Activated gamma-delta T cell treated with Interleukin-2 at 50 U/mL for 16 hours (primary cell): ENCODE results near the gene LHX8.
"Not testable (repeated sequence)": the region's sequence is repeated elsewhere in the genome, so short reads cannot be mapped to it uniquely, and the experiment has no call there.

Experiments used
- DNase-seq: peaks from one replicate; pipeline ENCODE4 v3.0.0-alpha.2; 2020

Gene LHX8

DNA sequence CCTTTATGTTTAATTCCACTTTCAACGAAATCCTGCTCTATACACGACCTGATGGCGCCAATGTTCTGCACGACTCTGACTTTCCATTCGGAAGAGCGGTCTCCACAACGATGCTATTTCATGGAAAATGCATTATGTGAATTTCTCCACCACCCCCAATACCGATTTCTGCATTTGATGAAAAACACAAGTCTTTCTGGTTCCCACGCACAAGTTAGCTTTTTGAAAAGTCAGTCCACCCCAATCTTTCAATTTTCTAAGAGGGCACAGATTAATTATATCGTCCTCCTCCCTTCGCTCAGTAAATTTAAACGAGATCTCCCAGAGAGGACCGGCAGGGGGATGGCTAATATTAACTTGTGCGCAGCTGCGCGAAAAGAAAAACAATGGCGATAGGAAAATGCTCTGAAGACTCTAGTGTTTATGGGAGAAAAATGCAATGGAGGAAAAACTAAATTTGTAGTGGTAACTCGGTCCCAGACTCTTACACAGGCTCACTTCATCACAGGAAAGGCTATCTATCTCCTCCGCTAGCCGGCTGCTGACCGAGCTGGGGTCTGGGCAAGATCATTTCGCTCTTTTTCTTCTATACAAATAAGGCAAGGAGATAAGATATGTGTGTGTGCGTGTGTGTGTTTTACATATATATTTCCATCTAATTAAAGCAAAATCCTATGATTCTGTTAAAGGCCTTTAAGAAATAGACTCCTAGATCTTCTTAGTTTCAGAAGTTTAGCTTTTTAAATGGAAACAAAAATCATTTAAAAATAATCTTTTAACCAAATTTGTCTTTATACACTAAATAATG lies 1.2 kb upstream of the LHX8 start:
- no peak for DNase-seq

DNA sequence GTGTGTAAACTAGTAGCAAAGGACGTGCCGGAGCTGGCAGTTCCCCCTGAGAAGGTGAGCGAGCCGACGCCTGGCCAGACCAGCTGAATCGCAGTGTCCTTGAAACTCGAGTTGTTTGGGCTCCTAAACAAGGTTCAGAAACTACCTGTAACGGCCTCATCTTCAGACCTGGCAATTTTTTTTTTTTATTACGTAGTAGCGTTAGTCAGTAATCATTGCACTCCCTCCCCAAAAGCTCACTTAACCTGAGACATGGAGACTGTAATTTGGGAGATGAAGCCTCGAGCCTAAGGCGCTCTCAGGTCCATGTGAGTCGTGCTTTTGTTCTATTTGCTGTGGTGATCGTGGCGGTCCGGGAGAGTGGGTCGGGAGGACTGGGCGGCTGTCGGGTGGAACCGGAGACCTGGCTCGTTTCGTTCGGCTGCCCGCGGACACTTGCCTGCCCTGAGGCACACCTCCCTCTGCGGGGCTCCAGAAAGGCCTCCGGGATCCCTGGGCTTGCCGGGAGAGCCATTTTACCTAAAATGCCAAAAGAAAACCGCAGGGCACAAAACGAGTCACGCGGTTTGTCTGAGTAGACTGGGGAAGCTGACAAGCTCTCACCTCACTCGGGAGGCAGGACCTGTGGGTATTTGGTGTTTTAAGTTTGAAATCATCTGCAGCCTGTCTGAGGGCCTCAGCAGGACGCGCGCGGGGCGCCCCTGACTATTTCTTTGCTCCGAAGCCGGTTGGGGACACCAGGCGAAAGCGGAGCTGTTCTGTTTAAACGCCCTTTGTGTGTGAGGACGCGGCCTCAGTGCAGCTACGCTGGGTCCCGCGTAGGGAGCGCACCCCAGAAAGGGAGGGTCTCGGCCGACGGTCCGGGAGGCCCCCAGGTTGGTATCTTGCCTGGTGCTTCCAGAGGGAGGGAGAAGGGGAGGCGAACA lies 722 bp downstream of the LHX8 start:
- no peak for DNase-seq

DNA sequence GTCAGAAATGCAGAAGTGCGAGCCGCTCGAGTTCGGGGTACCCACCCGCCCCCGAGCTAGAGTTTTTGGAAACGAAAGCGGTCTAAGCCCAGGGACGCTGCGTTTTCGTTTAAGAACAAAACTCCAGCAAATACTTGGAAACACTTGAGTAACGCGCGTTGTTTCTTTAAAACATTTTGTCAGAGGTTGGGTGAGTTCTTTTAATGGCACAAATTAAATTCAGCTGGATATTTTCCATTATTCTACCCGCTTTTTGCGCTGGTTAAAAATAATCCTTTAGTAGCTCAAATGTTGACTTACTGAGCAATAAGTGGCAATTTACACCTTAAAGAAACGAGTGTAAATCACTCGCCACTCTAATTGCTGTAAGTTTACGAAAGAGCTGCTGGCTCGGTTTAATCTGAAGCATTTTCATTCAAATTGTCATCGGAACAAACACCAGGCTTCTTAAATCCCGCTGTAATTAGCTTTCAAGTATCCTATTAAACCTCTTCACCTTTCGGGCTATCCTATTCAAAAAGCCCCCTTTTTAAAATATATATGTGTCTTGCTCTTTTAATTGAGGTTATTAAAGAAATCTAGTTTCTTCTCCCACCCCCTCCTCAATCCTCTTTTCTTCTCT lies 1.5 kb downstream of the LHX8 start:
- no peak for DNase-seq

DNA sequence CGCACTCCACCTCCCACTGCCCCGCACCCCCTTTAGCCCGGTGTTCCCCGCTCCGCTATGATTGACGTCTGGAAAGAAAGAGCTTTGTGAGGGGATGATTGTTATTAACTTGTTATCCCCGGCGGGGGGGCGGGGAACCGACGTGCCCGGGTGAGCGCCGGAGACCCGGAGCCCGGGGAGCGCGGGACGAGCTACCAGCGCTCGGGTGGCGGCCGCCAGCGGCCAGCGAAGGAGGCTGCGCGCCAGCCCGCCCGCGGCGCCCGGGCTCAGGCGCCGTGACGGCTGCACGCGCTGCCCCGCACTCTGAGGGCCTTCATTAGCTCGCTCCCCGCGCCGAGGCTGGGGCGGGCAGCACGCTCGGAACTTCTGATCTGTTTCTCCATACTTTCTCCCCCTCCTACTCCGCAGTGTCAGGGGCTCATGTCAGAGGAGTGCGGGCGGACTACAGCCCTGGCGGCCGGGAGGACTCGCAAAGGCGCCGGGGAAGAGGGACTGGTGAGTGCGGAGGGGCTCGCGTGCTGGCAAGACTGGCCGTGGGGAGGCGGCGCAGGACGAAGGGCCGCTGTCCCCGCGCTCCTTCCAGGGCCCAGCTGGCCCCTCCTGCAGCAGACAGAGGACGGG lies 2.1 kb downstream of the LHX8 start:
- DNase-seq = no peak

DNA sequence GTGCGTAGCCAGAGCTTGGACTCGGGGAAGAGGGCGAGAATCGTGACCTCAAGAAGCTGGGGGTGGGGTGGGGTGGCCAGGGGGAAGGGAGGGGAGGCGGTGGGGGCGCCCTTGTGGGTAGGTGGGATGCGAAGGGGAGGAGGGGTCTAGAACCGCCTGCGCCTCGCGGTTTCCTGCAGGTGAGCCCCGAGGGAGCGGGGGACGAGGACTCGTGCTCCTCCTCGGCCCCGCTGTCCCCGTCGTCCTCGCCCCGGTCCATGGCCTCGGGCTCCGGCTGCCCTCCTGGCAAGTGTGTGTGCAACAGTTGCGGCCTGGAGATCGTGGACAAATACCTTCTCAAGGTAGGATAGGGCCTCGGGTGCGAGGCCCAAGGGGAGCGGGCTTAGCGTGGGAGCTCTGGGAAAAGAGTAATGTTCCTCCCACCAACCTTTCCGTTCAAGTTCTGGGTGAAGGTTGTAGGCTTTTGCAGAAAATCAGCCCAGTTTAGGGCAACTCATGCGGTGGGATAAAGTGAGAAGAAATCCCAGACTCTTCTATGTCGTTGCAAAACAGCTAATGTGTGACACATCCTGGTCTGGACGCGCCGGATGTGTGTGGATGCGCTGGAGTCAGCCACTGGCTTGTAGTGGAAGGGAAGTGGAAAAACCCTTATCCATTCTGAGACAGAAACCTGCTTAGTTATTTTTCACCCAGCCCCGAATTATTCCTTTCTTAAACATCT lies 2.9 kb downstream of the LHX8 start:
- DNase-seq = no peak

DNA sequence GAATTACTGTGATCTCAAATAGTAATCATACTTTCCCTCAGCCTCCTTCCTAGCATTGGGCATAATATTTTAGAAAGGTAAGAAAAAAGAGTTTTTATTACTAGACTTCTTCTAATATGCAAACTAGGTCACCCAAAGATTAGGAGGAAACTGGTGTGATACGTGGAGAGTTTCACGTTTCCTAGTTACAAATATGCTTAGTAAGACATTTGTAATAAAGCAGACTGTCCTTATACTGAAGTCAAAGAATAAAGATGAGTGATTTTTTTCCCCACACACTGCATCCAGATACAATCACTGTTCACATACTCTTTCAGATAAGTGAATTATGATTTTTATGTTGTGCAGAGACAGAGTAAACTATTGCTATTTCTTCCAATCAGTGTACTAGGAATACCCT lies 17.9 kb downstream of the LHX8 start:
- DNase-seq = no peak

DNA sequence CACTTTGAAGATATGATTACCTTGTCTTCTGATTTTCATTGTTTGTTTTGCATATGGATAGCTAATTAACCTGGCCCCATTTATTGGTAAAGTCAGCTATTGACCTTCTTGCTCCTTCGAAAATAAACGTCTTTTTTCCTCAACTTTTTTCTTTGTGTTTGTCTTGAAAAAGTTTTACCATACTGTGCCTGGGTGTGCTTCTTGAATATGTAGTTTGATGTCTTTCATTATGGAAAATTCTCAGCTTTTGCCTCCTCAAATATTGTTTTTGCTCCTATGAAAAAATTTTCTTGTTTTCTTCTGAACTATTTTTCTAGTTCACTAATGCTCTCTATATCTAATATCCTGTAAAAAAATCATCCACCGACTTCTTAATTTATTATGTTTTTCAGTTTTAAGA lies 25.0 kb downstream of the LHX8 start:
- no peak for DNase-seq

DNA sequence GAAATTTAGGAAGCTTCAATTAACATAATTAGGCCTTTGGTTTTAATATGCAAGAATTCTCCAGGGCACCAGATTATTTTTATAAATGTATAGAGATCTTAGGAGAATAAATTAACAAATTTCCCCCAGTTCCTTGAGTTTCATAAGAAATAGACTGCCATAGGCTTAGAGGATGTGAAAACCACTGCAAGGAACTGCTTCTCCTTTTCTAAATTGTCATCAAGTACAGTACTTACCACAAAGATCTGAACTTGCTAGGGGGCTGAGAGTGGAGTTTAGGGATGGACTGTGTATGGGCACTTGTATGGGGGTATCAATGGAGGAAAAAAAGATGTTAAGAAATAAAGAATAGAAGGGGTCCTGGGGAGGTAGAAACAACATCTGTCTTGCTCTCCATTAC lies 31.1 kb downstream of the LHX8 start:
- no peak for DNase-seq

DNA sequence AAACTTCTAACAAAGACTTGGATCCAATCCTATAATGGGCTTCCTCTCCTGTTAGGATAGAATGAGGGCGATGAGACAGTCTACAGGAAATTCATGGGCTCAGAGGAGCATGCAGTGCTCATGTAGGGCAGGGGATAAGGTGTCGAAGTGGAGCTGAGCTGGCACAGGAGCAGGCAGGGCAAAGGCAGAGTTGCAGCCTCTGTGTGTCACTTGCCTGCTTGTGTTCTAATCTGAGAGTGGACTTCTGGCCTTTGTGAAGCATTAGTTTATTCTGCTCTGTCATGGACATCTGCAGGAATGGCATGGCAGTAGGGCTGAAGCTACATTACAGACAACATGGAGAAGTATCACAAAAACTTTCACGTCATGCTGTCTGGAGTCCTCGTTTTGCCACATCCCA lies 32.6 kb downstream of the LHX8 start:
- no peak for DNase-seq

DNA sequence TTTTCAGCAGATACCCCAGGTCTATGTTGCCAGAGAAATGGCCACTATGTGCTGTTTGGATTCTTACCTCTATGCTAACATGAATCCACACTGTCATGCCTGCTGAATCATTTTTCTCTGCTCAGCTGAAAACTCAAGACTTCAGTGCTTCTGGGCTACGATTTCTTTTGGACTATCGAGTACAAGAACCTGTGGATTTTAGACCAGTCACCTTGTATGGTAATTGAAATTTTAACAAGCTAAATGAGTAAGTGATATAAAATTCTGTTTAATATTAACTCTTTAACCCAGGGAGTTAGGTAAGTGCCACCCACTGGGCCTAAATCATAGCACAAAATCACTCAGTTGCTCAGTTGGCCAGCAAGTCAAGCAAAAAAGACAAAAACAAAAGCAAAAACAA lies 35.8 kb downstream of the LHX8 start:
- DNase-seq = no peak

DNA sequence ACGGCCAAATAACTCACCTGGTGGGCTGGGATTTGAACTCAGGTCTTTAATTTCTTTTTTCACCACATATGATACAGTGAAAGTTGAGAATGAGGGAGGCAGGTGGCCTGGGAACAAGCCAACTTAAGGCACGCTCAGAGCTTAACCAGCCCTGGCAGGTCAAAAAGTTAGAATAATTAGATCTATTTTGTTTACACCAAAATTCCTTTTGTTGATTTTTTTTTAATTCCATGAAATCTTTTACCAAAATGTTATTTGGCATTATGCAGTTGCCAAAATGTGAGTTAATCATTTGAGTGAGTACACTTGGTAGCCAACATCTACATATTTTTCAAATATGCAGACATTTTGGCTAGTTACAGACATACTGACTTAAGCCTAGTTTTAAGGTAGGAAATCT lies 36.8 kb downstream of the LHX8 start:
- no peak for DNase-seq

DNA sequence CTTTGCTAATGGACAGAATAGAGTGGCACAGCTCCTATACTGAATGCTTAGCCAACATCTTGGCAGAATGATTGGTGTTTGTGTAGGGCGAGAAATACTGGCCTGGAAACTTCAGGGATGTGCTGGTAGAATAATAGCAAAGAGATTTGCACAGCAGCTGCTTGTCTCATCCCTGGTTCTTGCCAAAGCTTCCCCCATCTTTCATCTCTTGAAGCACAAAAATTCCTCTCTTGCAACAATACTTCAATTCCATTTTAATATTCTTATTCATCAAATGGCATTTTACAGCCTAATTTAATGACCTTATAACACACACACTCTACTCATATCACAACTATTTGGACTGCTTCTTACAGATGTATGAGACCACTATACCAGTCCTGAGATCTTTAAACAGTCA lies 37.7 kb downstream of the LHX8 start:
- DNase-seq = no peak

DNA sequence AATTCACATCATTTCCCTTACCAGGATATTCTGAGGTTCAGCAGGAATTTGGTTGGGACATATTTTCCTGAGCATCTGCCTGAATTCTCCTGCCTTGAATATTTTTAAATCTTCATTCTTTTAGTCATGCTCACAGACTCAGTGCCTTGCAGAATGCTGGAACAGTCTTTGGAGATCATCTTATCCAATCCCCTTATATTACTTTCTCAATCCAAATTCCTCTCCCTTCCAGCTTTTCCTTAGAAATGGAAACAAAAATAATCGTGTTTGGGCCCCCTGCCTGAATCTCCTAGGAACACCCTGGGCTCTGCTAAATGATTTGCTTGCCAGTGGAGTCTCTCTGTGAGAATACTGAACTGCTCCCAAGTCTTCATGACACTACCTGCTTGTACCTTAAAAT lies 38.4 kb downstream of the LHX8 start:
- DNase-seq = no peak

DNA sequence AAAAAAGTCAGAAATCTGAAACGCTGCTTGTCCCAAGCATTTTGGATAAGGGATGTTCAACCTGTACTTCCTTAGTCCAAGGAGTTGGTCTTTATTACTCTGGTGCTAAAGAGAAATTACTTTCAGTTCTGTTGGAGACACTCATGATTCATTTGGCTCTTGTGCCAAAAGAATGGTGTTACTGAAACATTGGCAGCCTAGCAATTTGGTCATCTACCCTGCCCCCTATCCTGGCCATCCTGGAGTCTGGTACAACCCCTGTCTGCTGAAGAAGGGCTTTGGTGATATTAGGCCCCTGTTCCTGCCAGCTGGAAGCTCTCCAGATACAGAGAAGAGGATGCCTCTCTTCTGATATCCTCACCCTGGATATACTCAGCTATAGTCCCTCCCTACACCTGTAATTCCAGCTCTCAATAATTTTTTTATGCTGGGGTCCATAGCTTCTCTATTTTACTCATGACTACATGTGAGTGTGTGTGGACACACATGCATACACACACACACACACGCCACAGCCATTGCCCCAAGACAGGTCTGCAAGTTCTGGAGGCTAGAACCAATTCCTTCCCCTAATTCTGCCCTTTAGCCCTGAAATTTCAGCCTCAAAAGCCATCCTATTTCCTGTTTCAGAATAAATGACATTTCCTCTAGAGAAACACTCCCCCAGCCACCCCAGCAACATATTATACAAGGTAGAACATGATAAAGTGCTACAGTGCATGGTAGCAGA lies 40.0 kb downstream of the LHX8 start:
- no peak for DNase-seq

DNA sequence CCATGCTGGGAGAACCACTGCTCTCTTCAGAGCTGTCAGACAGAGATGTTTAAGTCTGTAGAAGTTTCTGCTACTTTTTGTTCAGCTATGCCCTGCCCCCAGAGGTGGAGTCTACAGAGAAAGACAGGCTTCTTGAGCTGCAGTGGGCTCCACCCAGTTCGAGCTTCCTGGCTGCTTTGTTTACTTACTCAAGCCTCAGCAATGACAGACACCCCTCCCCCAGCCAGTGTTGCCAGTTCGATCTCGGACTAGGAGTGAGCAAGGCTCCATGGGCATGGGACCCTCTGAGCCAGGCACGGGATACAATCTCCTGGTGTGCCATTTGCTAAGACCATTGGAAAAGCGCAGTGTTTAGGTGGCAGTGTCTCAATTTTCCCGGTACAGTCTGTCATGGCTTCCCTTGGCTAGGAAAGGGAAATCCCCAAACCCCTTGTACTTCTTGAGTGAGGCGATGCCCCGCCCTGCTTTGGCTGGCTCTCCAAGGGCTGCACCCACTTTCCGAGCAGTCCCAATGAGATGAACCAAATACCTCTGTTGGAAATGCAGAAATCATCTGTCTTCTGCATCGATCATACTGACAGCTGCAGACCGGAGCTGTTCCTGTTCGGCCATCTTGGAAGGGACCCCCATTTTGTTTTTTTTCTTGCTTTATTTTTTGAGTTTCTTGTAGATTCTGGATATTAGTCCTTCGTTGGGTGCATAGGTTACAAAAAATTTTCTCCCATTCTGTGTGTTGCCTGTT lies 47.2 kb downstream of the LHX8 start:
- not testable (repeated sequence) for DNase-seq

DNA sequence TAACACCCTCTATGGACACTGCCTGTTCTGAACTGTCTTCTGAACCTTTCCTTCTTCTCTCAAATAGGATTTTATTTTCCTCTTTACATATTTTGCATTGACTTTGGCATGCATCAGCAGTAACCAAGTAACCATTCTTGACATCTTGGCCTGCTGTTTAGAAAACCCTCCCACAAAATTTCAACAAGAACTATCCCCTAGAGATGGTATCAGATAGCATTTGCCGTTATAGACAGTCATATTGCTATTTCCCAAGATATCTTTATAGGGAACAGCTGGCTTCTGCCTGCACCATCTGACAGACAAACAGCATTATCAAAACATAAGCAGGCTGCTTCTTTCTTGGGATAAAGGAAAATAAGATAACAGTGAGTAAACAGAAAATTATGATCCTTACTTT lies 54.7 kb downstream of the LHX8 start:
- DNase-seq = no peak

DNA sequence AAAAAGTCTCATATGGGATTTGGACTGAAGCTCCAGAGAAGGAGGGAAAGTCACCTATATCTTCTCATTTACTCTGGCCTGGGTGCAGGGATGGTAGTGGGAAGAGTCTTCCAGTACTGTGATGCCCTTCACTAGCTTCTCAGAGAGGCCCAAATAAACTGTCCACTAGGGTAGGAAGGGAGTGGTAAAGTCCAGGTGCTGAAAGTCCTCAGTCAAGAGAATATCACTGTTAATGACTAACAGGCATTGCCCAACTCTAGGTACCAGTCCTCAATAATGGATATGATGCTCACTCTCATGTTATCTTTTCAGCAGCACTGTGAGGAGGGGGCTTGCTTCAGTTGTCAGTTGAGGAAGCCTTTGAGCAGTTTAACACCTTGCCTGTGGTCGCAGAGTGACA lies 64.0 kb downstream of the LHX8 start:
- no peak for DNase-seq

DNA sequence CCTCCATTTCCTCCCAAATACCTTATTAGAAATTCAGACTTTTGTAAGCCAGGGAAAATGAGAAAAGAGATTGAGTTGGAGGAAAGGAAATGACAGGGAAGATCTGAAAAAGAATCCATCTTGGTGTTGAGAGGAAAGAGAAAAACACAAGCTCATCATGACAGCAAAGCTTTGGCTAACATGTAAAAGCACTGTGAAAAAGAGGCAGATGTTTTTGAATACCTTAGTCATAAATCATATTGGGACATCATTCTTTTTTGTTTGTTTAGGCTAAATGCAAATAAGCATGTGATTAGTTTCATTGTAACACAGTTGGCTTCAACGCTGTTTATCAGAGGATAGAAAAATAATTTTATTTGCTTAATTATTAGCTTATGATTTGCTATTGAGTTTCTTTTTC lies 64.6 kb downstream of the LHX8 start:
- no peak for DNase-seq

DNA sequence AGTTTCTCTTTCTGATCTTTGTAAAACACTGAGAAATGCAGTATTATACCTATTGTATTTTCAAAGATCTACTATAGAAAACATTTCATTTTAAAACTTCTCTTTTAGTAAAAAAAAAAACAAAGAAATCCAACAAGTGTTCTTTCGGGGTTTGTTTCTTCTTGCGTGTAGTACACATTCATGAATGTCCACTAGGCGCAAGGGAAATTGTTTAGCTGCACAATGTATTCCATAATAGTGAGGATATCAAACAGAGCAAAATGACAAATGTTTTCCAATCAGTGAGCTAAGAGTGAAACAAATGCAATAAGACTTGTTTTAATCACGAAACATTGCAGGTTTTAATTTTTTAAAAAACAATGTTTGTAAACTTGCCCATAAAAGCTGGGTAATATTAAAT lies 68.6 kb downstream of the LHX8 start:
- DNase-seq = no peak

DNA sequence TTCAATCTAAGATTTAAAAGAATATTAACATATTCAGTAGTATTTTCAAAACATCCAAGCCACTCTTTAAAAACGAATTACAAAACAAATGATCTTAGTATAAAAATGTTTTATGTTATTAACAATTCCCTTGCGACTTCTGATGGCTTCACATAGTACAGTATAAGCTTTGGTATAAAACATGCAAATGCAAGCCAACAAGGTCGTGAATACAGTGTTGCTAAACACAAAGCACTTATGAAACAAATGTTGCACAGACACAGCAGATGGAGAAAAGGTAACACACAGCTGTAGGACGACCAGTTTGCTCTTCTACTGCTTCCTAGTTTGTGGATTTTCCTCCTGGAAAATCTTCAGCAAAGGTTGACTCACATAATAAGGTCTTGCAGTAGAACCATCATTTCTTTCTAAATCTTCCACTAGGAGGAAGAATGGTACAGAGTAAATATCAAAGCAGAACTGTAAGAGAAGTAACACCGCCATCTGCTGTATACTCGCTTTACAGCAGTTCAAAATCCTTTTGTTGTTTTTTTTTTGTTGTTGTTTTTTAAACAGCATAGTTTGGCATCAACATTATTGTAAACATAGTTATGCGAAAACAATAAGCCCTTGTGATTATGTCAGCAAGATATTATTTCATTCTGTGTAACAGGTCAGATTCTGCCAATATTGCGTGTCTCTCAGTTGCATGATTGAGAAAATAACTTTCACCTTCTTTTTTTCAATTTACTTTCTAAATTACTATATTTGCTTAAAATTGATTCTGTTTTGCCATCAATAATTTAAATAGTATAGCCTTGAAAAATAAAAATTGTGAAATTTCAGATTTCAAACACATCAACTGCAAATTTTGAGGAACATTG lies 69.5 kb downstream of the LHX8 start:
- DNase-seq = no peak
